H1 (cell line): Measurements from ENCODE around the gene MACIR. TPM values are rescaled to one million over a fixed set of nuclear protein-coding genes. Genes with fewer than 3 reads are reported as not detected.

Source experiments
- ATF2 ChIP-seq: IDR thresholded peaks from 2 replicates; pipeline ENCODE4 v1.6.1; 2012; ENCODE audit warnings: low read length, inconsistent platforms
- CHD7 ChIP-seq: fragments of 300-600 bp; sonication (generic); IDR thresholded peaks from 2 replicates; pipeline ENCODE4 v1.7.1; 2012; ENCODE audit warnings: low read length, moderate library complexity, mild to moderate bottlenecking, inconsistent platforms; ENCODE audit not compliant: insufficient replicate concordance
- KDM5A ChIP-seq: fragments of 200-600 bp; IDR thresholded peaks from 2 replicates; pipeline ENCODE4 v1.7.1; 2012; ENCODE audit warnings: mild to moderate bottlenecking, low read length, inconsistent platforms, mixed read lengths
- POU5F1 ChIP-seq: IDR thresholded peaks from 2 replicates; pipeline ENCODE4 v1.6.1; 2011; ENCODE audit warnings: low read depth, mild to moderate bottlenecking, low read length, moderate library complexity
- TBP ChIP-seq: IDR thresholded peaks from 2 replicates; pipeline ENCODE4 v1.6.1; 2011; ENCODE audit warnings: low read depth, low read length, improper control_type of control experiment
- polyA plus RNA-seq, 7 experiments: library from polyadenylated mRNA; depleted of rRNA in 3 of 7; stranded (reverse) in 5 of 7; unstranded in 2 of 7; fragments of >200 nt in 5 of 7; fragments of 200-250 nt in 2 of 7; gene quantifications; 1 replicate in 5 of 7; 2 replicates in 1 of 7; 4 replicates in 1 of 7; pipeline versions ENCODE4 v1.2.1 to v1.2.3, GENCODE V29; 2011 to 2013; ENCODE audit warnings: missing spikeins in 2 of 7, mixed read lengths in 2 of 7
- total RNA-seq: library from RNA; stranded (reverse); fragmentation: NEBNext Ultra II Directional; extraction: Animal tissue kit (Norgen Biotek cat#: 25700); gene quantifications from 2 replicates; pipeline ENCODE4 v1.2.1, GENCODE V29; 2021

MACIR gene
- total and polyA plus RNA-seq, 2 of the 8 experiments (the other 6 are each of a cell fraction or from before 2014, with no cell fraction given) = 8.0 to 19.2 TPM

- TF ChIP-seq CHD7 = no peak
- TF ChIP-seq POU5F1 = no peak
- TF ChIP-seq TBP = no peak
- no peak for TF ChIP-seq KDM5A
- no peak for TF ChIP-seq ATF2
Observed at GRCh38 chr5:103283120-103283519, 24.6 kb downstream of the MACIR start (continued).
